HG02678 (cell line): ENCODE data around the gene CDY2A.
"Not testable (repeated sequence)": the region's sequence is repeated elsewhere in the genome, so short reads cannot be mapped to it uniquely, and the experiment has no call there.

Source experiments
- ATAC-seq: cut with Tn5 transposase; IDR thresholded peaks from one replicate; pipeline ENCODE4 v1.9.1; 2021; ENCODE audit warnings: mild to moderate bottlenecking, moderate library complexity; ENCODE audit not compliant: unreplicated experiment

CDY2A gene

DNA sequence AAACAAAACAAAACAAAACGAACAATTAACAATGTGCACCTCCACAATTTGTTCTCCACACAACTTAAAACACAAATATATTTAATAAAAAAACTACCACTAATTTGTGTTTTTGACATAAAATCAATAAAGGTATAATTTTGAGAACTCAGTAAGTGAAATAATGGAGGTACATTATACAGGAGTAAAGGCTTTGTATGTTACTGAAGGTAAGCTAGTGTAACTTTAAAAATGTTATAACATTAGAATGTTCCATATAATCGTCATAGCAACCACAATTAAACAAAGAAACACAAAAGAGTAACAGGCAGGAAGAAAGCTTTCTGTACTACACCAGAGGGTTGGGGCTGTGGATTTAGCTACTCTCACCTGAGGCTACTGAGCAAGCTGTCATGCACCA is at the start of gene CDY2A:
Gene CDY2A (plus strand): TSS at position 301 of the 400 bp plus-strand sequence. CDS start 328 bp downstream, outside the sequence.
- not testable (repeated sequence) for ATAC-seq

DNA sequence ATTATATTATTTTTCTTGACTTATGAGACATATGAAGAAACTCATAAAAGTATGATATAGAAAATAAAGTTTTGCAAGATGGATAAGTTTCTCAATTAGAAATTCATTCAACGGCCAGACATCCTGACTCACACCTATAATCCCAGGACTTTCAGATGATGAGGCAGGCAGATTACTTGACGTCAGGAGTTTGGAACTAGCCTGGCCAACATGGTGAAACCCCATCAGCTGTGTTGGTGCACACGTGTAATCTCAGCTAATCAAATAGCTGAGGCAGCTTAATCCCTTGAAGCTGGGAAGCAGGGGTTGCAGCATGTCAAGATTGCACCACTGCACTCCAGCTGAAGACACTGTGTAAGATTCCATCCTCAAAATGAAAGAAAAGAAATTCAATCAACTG is 28.0 kb upstream of the CDY2A start:
- ATAC-seq: not testable (repeated sequence)

- ATAC-seq: not testable (repeated sequence)
Observed at GRCh38 chrY:17998266-17998665, 27.3 kb upstream of the CDY2A start.

GRCh38 chrY:18023897-18024296 is 1.7 kb upstream of the CDY2A start:
- ATAC-seq: not testable (repeated sequence)

DNA sequence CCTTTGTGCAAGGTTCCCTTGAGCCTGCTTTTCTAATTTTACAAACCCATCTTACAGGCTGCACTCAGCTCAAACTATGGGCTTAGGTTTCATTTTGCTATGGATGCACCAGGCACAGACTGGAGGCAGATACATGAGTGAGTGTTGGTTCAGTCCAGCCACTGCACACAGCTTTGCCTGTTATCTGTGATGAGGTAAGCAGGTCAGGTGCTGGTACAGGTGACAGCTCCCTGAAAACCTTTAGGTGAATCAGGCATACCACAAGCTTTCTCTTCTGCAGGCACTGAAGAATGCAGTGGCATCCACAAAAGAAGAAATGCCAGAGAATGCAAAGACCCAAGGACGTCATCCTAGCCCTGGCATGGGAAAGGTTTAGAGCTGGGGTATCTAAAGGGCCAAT is 3.3 kb downstream of the CDY2A start:
- ATAC-seq: not testable (repeated sequence)

- ATAC-seq: not testable (repeated sequence)
Observed at GRCh38 chrY:18030178-18030577, 4.6 kb downstream of the CDY2A start.

GRCh38 chrY:18034100-18034814 is 8.7 kb downstream of the CDY2A start:
- ATAC-seq: not testable (repeated sequence)

DNA sequence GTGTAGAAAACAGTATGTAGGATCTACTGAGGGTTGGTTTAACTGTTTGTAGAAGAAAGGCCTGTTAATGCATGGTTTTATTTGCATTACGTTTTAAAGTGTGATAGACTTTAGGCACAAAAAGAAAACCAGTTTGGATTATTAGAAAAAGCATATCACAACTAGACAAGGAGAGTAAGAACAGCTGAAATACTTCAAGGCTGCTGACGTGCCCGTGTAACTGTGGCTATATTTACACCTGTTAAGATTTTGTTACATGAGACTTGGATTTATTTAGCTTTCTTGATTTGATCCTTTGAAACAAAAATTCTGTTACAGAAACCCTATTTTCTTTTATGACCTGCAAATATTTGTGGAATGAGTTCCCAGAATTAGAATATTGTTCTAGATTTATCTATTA is 9.3 kb downstream of the CDY2A start:
- not testable (repeated sequence) for ATAC-seq

- not testable (repeated sequence) for ATAC-seq
Observed at GRCh38 chrY:18044990-18045389, 19.4 kb downstream of the CDY2A start.

DNA sequence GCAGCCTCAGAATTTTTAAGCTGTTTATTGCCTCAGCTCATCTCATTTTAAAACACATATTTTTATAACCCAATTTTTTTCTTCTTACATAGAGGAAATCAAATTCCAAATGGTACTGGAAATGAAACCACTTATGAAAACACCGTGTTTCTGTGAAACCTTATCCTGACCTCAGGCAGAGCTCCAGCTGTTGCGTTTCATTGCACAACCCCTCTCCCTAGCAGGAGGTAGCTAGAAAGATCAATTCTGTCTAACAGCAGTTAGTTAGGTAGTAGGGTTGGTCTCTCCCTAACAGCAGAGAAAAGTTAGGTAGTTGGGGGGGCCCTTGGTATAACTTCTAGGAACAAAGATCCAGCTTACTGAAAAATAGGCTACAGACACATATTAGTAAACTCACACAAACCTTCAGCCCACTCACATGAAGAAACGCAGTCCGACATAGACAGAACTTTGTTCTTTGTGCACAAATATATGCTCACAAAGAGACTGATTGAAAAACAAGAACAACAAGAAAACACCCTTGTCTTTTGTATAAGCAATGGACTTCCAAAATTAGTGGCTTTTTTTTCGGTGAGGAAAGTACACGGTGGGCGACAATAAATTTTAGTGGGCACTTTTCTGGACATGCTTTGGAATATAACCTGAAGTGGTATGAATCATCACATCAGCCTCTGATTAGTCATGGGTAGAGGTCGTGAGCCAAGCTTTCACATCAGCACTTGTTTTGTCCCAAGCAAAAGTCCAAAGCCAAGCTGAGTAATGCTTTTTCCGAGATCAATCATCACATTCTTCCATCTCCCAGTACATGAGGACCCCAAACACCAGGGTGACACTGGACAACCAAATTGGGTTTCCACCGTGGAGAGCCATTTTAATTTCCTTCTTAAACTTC is 22.8 kb downstream of the CDY2A start:
- not testable (repeated sequence) for ATAC-seq

DNA sequence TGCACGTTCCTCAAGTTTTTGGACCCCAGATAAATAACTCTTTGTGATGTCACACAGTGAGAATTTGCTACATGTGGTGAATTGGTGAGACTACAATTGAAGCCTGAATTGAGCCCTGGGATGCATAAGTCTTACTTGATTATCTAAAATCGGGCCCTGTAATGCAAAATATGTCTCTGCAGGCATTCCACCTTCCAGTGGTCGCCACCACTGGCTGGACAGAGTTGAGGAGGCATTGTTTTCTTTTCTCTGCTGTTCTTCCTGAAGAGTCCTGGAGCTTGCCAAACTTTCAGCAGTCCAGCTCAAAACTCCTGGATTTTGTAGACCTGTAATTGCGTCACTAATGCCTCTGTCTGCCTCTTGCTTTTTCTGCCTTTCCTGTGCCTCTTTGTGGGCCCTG is 23.5 kb downstream of the CDY2A start:
- ATAC-seq: not testable (repeated sequence)

DNA sequence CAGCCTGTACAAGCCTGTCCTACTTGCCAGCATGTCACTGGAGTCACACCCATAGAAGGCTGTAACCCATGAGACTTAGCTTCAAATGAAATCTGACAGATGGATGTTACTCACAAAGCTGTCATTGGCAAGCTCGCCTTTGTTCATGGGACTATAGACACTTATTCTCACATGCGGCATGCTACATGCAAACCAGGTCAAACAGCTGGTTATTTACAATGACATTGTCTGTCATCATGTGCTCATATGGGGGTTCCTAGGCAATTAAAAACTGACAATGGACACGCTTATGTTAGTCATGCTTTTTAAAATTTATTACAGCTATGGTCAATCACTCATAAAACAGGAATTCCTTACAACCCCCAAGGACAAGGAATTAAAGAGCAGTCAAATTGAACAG is 30.9 kb downstream of the CDY2A start:
- not testable (repeated sequence) for ATAC-seq

- not testable (repeated sequence) for ATAC-seq
Observed at GRCh38 chrY:18073464-18073863, 47.9 kb downstream of the CDY2A start.
